ENCODE measurements around the gene MAGI3. TPM values are rescaled to one million over a fixed set of nuclear protein-coding genes. Genes with fewer than 3 reads are reported as not detected.

Gene MAGI3
- total RNA-seq, 2 donors from 2014 or later: 23.4 to 29.4 TPM

GRCh38 chr1:113531321-113531720 is 141.0 kb downstream of the MAGI3 start:
- Histone ChIP-seq H3K27ac (no peak overlapping the region), H3K9me3 (no peaks in the 10 kb centered on the region), H3K4me3 (no peak overlapping the region), H3K36me3 (no peaks in the 10 kb centered on the region), H3K4me1 (ENCODE audit: control insufficient read depth in 1 of 2, low read depth in 2 of 2) (no peaks in the 10 kb centered on the region), H3K27me3 (replicated peaks; ENCODE audit: insufficient read depth) (no peaks in the 10 kb centered on the region)
- TF ChIP-seq CTCF (IDR thresholded peaks at IDR 0.05): no peak
- ATAC-seq (ENCODE audit: insufficient number of reproducible peaks, low FRiP score, low read depth) (no peak), DNase-seq (ENCODE audit: low spot score) (no peak)

GRCh38 chr1:113533061-113533460 is 142.7 kb downstream of the MAGI3 start:
- H3K27me3 ChIP-seq (replicated peaks; ENCODE audit: insufficient read depth): no peaks in the 10 kb centered on the region
- DNase-seq (ENCODE audit: low spot score) (no peak), ATAC-seq (ENCODE audit: insufficient number of reproducible peaks, low FRiP score, low read depth) (no peak)
- no peaks in the 10 kb centered on the region for H3K9me3 ChIP-seq
- H3K27ac ChIP-seq: no peak overlapping the region
- H3K4me1 ChIP-seq (ENCODE audit: control insufficient read depth in 1 of 2, low read depth in 2 of 2): peaks cover 0 to under 1% of the 10 kb centered on the region in 2 donors
- H3K36me3 ChIP-seq: no peaks in the 10 kb centered on the region
- no peak overlapping the region for H3K4me3 ChIP-seq
- TF ChIP-seq CTCF (IDR thresholded peaks at IDR 0.05): no peak

GRCh38 chr1:113534130-113534817 is 144.0 kb downstream of the MAGI3 start:
- H3K4me3 ChIP-seq: no peak overlapping the region
- DNase-seq (ENCODE audit: low spot score) (no peak), ATAC-seq (ENCODE audit: insufficient number of reproducible peaks, low FRiP score, low read depth) (no peak)
- H3K4me1 ChIP-seq (ENCODE audit: control insufficient read depth in 1 of 2, low read depth in 2 of 2): peaks cover 0 to 8% of the 10 kb centered on the region in 2 donors
- no peaks in the 10 kb centered on the region for H3K36me3 ChIP-seq
- no peaks in the 10 kb centered on the region for H3K27me3 ChIP-seq (replicated peaks; ENCODE audit: insufficient read depth)
- TF ChIP-seq CTCF (IDR thresholded peaks at IDR 0.05): no peak
- H3K27ac ChIP-seq: no peak overlapping the region
- H3K9me3 ChIP-seq: no peaks in the 10 kb centered on the region

- H3K36me3 ChIP-seq: no peaks in the 10 kb centered on the region
- H3K4me3 ChIP-seq: no peak overlapping the region
- no peaks in the 10 kb centered on the region for H3K9me3 ChIP-seq
- H3K27ac ChIP-seq: no peak overlapping the region
- DNase-seq (ENCODE audit: low spot score) (no peak), ATAC-seq (ENCODE audit: insufficient number of reproducible peaks, low FRiP score, low read depth) (no peak)
- TF ChIP-seq CTCF (IDR thresholded peaks at IDR 0.05): no peak
- H3K4me1 ChIP-seq (ENCODE audit: control insufficient read depth in 1 of 2, low read depth in 2 of 2): peaks cover 0 to 8% of the 10 kb centered on the region in 2 donors
- H3K27me3 ChIP-seq (replicated peaks; ENCODE audit: insufficient read depth): no peaks in the 10 kb centered on the region
These were observed 144.6 kb downstream of the MAGI3 start for GRCh38 chr1:113534875-113535274.

- DNase-seq (ENCODE audit: low spot score) (no peak), ATAC-seq (ENCODE audit: insufficient number of reproducible peaks, low FRiP score, low read depth) (no peak)
- Histone ChIP-seq H3K27me3 (replicated peaks; ENCODE audit: insufficient read depth) (no peaks in the 10 kb centered on the region), H3K27ac (no peak overlapping the region), H3K9me3 (no peaks in the 10 kb centered on the region), H3K4me3 (no peak overlapping the region), H3K36me3 (no peaks in the 10 kb centered on the region), H3K4me1 (ENCODE audit: control insufficient read depth in 1 of 2, low read depth in 2 of 2) (peaks cover 0 to 8% of the 10 kb centered on the region in 2 donors)
- TF ChIP-seq CTCF (IDR thresholded peaks at IDR 0.05): no peak
These were observed 146.0 kb downstream of the MAGI3 start for GRCh38 chr1:113536182-113536780.

All from thoracic aorta (tissue), 2 donors.